Ectodermal cell (in vitro differentiated cells): ENCODE data around the gene EPB42.

Source experiments
- H3K27ac ChIP-seq: 2 replicates; pipeline ENCODE4 v1.7.0; 2013; ENCODE audit warnings: mild to moderate bottlenecking, low read depth, low read length; ENCODE audit not compliant: insufficient read depth, poor library complexity, severe bottlenecking
- H3K27me3 ChIP-seq: 2 replicates; pipeline ENCODE4 v1.7.0; 2013; ENCODE audit warnings: mild to moderate bottlenecking, low read length; ENCODE audit not compliant: insufficient read depth, control insufficient read depth, poor library complexity, severe bottlenecking
- H3K36me3 ChIP-seq: one replicate; pipeline ENCODE4 v1.7.0; 2013; ENCODE audit warnings: low read length; ENCODE audit not compliant: control insufficient read depth, insufficient read depth
- H3K4me1 ChIP-seq: one replicate; pipeline ENCODE4 v1.7.0; 2013; ENCODE audit warnings: low read length; ENCODE audit not compliant: control insufficient read depth, insufficient read depth
- H3K4me3 ChIP-seq: 2 replicates; pipeline ENCODE4 v1.7.0; 2013; ENCODE audit warnings: low read depth, low read length, control low read depth; ENCODE audit not compliant: insufficient read depth
- H3K9me3 ChIP-seq: 2 replicates; pipeline ENCODE4 v1.7.0; 2013; ENCODE audit warnings: mild to moderate bottlenecking, low read length, moderate library complexity; ENCODE audit not compliant: control insufficient read depth
- WGBS, 2 experiments: methylation state at CpG; one replicate each; pipeline ENCODE4 v1.1.7; 2013; ENCODE audit warnings: missing lambda C conversion rate in 2 of 2; 5-methylcytosine and 5-hydroxymethylcytosine counted together

EPB42 gene

DNA sequence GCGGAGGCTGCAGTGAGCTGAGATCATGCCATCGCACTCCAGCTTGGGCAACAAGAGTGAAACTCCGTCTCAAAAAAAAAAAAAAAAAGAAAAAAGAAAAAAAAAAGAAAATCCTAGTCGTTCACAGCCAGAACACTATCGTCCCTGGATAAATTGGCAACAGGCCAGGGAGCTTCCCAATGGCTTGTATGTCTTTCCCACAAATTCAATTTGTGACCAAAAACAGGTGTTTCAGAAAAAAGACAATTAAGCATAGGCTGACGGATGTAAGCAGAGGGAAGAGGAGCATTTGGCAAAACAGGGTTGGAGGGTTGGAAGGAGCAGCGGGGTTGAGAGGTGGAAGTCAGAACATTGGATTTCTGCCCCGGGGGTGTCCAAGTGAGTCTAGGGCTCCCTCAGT, 8.5 kb downstream of the EPB42 start:
- Histone ChIP-seq H3K9me3 (no peaks in the 10 kb centered on the region), H3K27ac (no peak overlapping the region), H3K4me3 (no peak overlapping the region), H3K27me3 (no peaks in the 10 kb centered on the region), H3K4me1 (no peaks in the 10 kb centered on the region), H3K36me3 (no peaks in the 10 kb centered on the region)
- WGBS, 2 experiments, result 91 to 93% methylated on average over 8 of the region's 8 CpGs

DNA sequence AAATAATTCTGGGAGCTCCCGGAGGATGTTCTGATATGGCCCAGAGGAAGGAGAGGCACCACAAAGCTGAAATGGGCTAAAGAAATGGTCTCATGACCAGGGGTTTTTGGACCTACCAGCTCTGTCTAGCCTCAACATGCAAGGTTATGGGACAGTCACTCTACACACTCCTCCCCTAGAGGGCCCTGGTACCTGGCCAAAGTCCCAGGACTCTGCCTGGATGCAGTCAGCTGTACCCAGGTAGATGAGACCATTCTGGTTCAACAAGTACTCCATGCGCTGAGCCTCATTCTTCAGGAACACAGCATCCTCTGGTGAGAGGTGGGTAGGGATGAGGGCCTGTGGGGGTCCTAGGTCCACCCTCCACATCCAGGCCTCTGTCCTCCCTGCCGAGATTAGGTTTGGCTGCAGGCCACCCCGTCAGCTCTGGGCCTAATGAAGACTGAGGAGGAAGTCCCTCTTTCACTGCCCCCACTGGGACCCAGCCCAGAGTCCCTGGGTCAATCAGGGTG, 9.5 kb downstream of the EPB42 start:
- H3K4me3 ChIP-seq, result no peak overlapping the region
- WGBS, 2 experiments, result 95 to 98% methylated on average over 4 of the region's 4 CpGs
- no peaks in the 10 kb centered on the region for H3K27me3 ChIP-seq
- no peaks in the 10 kb centered on the region for H3K4me1 ChIP-seq
- H3K36me3 ChIP-seq, result no peaks in the 10 kb centered on the region
- H3K27ac ChIP-seq, result no peak overlapping the region
- H3K9me3 ChIP-seq, result no peaks in the 10 kb centered on the region

DNA sequence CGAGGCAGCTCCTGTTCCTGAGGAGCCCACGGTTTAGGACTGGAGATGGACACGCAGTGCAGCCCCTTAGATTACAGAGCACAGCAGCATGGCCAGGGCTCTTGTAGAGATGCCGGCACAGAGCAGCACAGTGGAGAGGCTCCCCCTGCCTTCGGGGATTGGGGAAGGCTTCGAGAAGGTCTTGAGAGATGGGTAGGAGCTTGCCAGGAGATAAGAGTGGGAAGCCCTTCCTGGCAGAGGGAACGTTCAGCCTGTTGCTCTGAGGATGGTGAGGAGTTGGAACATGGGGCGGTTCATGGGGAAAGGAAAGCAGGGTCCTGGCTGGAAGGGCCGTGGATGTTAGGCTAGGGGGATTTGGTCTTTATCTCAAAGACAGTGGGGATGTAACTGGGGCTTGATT, 10.0 kb downstream of the EPB42 start:
- no peak overlapping the region for H3K27ac ChIP-seq
- 89 to 92% methylated on average over 9 of the region's 9 CpGs for WGBS, 2 experiments
- H3K4me3 ChIP-seq, result no peak overlapping the region
- H3K9me3 ChIP-seq, result no peaks in the 10 kb centered on the region
- no peaks in the 10 kb centered on the region for H3K27me3 ChIP-seq
- no peaks in the 10 kb centered on the region for H3K36me3 ChIP-seq
- H3K4me1 ChIP-seq, result no peaks in the 10 kb centered on the region

DNA sequence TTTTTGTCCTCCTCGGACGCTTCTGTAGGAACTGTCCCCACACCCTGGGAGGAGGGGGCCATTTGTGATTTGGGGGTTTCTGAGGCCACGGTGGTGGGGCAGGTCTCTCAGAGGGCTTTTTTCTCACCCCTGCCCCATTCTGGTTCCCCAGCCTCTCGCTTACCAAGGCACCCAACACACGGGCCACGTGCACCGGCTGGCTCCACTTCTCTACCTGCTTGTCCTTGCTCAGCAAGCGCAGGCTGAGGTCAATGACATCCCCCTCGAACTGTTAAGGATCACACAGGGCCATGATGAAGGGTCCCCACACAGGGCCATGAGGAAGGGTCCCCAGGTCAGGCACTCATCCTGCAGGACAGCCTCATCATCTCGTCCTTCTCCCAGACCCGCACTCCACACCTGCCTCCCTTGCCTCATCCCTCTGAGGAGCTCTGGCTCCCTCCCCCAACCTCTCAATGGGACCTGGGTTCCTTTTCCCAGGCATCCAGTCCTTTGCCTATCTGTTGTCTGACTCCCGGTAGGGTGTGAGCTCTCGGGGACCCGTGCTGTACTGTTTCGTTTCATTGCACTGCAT, 10.6 kb downstream of the EPB42 start:
- no peaks in the 10 kb centered on the region for H3K9me3 ChIP-seq
- no peak overlapping the region for H3K4me3 ChIP-seq
- WGBS, 2 experiments, result 93 to 94% methylated on average over 15 of the region's 15 CpGs
- no peaks in the 10 kb centered on the region for H3K4me1 ChIP-seq
- no peak overlapping the region for H3K27ac ChIP-seq
- H3K36me3 ChIP-seq, result no peaks in the 10 kb centered on the region
- H3K27me3 ChIP-seq, result no peaks in the 10 kb centered on the region

DNA sequence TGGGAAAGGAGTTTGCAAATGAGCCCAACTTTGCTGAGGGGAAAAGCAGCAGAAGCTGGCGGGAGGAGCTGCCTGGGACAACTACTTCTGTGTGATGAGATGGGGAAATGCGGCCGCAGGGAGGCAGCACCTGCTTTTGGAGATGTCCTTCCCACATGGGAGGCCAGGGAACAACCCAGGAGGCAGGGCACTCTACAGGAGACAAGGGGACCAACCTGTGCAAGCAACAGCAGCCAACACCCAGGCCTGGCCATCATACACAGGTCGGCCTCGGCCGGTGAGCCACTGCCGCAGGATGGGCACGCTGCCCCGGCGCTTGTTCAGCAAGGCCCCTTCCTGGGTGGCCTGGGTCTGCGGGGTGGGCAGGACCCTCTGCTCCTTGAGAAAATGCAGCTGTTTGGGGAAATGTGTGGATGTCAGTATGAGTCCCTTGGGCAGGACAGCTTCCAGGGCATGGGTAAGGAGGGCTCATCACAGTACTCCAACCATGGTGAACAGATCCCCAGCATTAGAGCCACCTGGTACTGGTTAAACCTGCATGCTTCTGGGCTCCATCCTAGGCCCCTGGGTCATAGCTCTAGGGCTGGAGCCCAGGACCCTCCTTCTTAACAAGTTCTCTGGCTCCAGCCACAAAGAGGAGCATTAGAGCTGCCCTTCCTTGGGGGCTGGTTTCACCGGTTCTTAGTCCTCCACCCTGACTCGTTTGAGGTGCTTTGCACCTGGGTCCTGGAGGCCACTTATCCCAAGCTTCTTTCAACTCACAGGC, 11.6 kb downstream of the EPB42 start:
- Histone ChIP-seq H3K9me3 (no peaks in the 10 kb centered on the region), H3K4me1 (no peaks in the 10 kb centered on the region), H3K27me3 (no peaks in the 10 kb centered on the region), H3K27ac (no peak overlapping the region), H3K4me3 (no peak overlapping the region), H3K36me3 (no peaks in the 10 kb centered on the region)
- 87 to 88% methylated on average over 13 of the region's 13 CpGs for WGBS, 2 experiments

DNA sequence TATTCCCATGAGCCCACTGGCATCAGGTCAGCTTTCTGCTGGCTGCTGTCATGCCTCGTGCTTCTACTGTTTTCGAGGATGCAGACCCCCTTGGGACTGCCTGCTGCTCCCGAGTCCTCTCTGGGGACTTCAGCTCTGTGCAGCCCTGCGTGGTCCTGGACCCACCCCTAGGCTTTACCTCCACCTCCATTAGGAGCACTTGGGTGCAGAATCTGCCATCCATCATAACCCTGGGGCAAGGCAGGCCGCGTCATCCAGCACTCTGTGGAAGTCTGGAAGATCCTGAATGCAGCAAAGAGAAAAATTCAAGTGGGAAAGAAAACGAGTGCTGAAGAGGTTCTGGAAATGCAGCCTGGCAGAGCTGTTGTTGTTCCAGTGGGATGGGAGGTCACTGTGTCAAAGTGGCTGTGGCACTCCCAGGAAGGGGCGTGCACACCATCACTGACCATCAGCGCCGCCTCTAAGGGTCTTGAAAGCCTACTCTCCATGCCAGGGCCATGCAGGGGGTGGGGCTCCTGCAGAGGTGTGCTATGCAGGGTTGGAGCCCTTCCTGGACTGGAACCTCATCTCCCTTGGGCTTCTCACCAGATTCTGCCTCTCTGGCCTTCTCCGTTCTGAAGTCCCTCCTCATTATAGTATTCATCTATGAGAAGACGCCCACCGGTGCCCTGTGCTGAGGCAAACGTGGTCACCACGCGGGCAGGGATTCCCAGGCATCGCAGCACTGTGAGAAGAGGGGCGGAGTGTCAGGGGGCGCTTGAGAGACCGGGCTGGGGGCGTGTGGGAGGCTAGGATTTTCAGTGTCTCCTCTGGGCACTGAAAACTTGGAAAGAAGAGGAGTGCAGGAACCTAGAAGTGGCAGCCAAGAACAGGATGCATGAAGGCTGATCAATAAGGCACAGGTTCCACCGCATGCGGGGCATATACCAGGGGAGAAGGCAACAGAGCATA, 12.5 kb downstream of the EPB42 start:
- Histone ChIP-seq H3K27me3 (no peaks in the 10 kb centered on the region), H3K4me1 (no peaks in the 10 kb centered on the region), H3K4me3 (no peak overlapping the region), H3K9me3 (no peaks in the 10 kb centered on the region), H3K27ac (no peak overlapping the region), H3K36me3 (no peaks in the 10 kb centered on the region)
- 87 to 89% methylated on average over 23 of the region's 23 CpGs for WGBS, 2 experiments

DNA sequence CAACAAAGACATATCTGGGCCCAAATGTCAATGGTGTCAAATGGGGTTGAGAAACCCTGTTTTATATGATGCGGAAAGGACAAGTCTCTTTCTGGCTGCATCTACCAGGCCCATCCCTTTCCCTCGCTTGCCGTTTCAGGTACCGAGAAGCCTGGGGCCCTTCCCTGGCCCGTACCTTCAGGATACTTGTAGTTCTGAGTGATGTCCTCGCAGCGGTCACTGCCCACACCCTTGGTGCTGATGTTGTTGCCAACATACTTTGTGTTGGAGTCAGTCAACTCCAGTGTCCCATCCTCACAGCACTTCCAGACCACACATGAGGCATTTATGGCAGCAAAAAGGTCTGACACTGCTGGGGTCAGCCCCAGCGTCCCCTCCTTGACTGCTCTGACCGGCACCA, 13.8 kb downstream of the EPB42 start:
- Histone ChIP-seq H3K4me3 (no peak overlapping the region), H3K36me3 (no peaks in the 10 kb centered on the region), H3K9me3 (no peaks in the 10 kb centered on the region), H3K4me1 (no peaks in the 10 kb centered on the region), H3K27me3 (no peaks in the 10 kb centered on the region), H3K27ac (no peak overlapping the region)
- WGBS, 2 experiments, result 92 to 96% methylated on average over 9 of the region's 9 CpGs

DNA sequence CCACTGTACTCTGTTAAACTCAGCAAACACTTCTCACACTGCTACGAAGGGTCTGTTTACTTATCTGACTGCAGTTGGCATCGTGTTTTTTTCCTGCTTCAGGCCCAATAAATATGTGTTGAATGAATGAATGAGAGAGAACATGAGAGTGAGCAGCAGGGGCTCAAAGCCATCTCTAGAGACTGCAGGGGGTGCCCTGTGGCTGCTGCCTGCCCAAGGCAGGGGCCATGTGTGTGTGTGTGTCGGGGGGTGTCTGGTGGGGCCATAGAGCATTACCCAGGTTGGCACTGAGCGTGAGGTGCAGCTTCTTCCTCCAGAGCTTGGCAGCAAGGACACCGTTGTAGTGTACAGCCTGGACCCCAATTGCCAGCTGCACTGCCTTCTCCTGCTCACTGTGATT, 14.8 kb downstream of the EPB42 start:
- H3K9me3 ChIP-seq, result no peaks in the 10 kb centered on the region
- no peaks in the 10 kb centered on the region for H3K4me1 ChIP-seq
- WGBS, 2 experiments, result 87 to 91% methylated on average over 5 of the region's 5 CpGs
- H3K27ac ChIP-seq, result no peak overlapping the region
- no peaks in the 10 kb centered on the region for H3K36me3 ChIP-seq
- no peak overlapping the region for H3K4me3 ChIP-seq
- H3K27me3 ChIP-seq, result no peaks in the 10 kb centered on the region

DNA sequence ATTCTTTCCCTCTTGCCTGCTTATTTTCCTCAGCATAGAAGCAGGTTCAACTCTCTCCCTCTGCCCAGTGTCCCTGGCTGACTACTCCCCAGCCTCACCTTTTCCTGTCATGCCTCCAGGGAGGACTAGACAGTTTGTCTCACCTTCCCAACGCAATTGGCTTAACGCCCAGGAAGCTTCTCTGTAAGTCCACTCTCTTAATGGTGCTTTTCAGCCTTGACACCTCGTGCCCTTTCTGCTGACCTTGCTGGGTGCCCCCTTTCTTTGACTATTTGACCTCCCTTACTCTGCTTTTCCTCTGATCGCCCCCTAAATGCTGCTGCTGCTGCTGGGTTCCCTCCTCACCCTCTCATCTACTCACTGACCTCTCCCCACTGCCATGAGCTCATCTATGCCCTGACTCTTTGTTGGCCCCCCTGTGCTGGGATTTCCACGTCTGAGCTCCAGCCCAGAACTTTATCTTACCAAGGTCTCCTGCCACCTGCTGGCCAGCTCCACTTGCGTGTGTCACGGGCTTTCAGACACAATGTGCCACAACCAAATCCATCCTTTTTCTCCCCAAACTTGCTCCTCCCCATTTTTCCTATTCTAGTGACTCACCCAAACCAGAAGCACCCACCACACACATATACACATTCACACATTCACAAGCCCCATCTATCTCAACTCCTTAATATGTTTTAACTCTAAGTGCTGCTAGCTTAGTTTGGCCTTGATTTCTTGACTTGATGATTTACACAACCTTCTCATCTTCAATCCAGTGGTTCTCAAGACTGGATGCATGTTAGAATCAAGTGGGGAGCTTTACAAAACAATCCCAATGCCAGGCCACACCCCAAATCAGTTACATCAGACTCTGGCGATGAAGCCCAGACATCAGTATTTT, 16.6 kb downstream of the EPB42 start:
- H3K27me3 ChIP-seq, result no peaks in the 10 kb centered on the region
- H3K4me1 ChIP-seq, result no peaks in the 10 kb centered on the region
- H3K36me3 ChIP-seq, result no peaks in the 10 kb centered on the region
- H3K4me3 ChIP-seq, result no peak overlapping the region
- H3K27ac ChIP-seq, result no peak overlapping the region
- 53% methylated on average over 8 of the region's 8 CpGs for WGBS, 2 experiments
- H3K9me3 ChIP-seq, result no peaks in the 10 kb centered on the region
